SU-DHL-6 (cell line): ENCODE measurements around the gene RBM17.

Experiments used
- H2AFZ ChIP-seq: fragments of 200-600 bp; sonication (generic); 2 replicates; pipeline ENCODE4 v1.6.1; 2014; ENCODE audit warnings: low read depth, mild to moderate bottlenecking, moderate library complexity, mixed read lengths, antibody characterized with exemption, low read length; ENCODE audit not compliant: severe bottlenecking
- H3F3A ChIP-seq: fragments of 200-600 bp; shearing (Covaris generic); 2 replicates; pipeline ENCODE4 v1.6.0; 2016; ENCODE audit warnings: antibody characterized with exemption, mild to moderate bottlenecking; ENCODE audit not compliant: insufficient read depth
- H3K27ac ChIP-seq: fragments of 200-600 bp; sonication (generic); 2 replicates; pipeline ENCODE4 v1.5.1; 2016; ENCODE audit warnings: low read depth, mild to moderate bottlenecking, low read length, moderate library complexity, mixed read lengths
- H3K27me3 ChIP-seq: fragments of 200-600 bp; sonication (generic), shearing (Covaris generic); 2 replicates; pipeline ENCODE4 v1.6.0; 2014; ENCODE audit warnings: mild to moderate bottlenecking, low read length
- H3K36me3 ChIP-seq: fragments of 200-600 bp; sonication (generic); 2 replicates; pipeline ENCODE4 v1.6.1; 2014; ENCODE audit warnings: mild to moderate bottlenecking, low read length, mixed read lengths
- H3K4me2 ChIP-seq: fragments of 300-600, 200-600 bp; shearing (Covaris generic), sonication (generic); 2 replicates; pipeline ENCODE4 v1.6.0; 2014; ENCODE audit warnings: low read length, low read depth, mild to moderate bottlenecking; ENCODE audit not compliant: poor library complexity, severe bottlenecking
- H3K4me3 ChIP-seq: fragments of 200-600 bp; sonication (generic); 2 replicates; pipeline ENCODE4 v1.5.1; 2014; ENCODE audit warnings: antibody characterized with exemption, low read length, mild to moderate bottlenecking, mixed read lengths; ENCODE audit not compliant: insufficient read depth, poor library complexity, severe bottlenecking
- H3K79me2 ChIP-seq: fragments of 200-600 bp; sonication (generic); 2 replicates; pipeline ENCODE4 v1.6.1; 2014; ENCODE audit warnings: mild to moderate bottlenecking, low read length, moderate library complexity; ENCODE audit not compliant: insufficient read depth
- H3K9ac ChIP-seq: fragments of 200-600 bp; sonication (generic); 2 replicates; pipeline ENCODE4 v1.7.0; 2014; ENCODE audit warnings: mild to moderate bottlenecking, low read length
- H3K9me2 ChIP-seq: fragments of 200-600 bp; sonication (generic); replicated peaks from 2 replicates; pipeline ENCODE4 v1.6.1; 2014; ENCODE audit warnings: low read length; ENCODE audit not compliant: insufficient read depth
- H3K9me3 ChIP-seq: fragments of 200-600 bp; sonication (generic); 2 replicates; pipeline ENCODE4 v1.6.1; 2014; ENCODE audit warnings: low read length, mixed read lengths; ENCODE audit not compliant: insufficient read depth
- H4K20me1 ChIP-seq: fragments of 200-600 bp; sonication (generic); 2 replicates; pipeline ENCODE4 v1.6.1; 2014; ENCODE audit warnings: low read depth, mild to moderate bottlenecking, antibody characterized with exemption, low read length, moderate library complexity, mixed read lengths
- EZH2phosphoT487 ChIP-seq: fragments of 200-600 bp; sonication (generic), shearing (Covaris generic); conservative IDR thresholded peaks from 2 replicates; pipeline ENCODE4 v1.6.1; 2018; ENCODE audit warnings: mild to moderate bottlenecking, antibody characterized with exemption, low read length, moderate library complexity, mixed read lengths
- TF ChIP-seq, protein P1 (sequence below): fragments of 200-600 bp; sonication (generic); IDR thresholded peaks from one replicate; pipeline ENCODE4 v1.5.1; 2017; ENCODE audit warnings: antibody characterized with exemption, mild to moderate bottlenecking, low read length, moderate library complexity; ENCODE audit not compliant: insufficient read depth, poor library complexity, severe bottlenecking

Gene RBM17

GRCh38 chr10:6097063-6097462 is 8.2 kb downstream of the RBM17 start:
- Histone ChIP-seq H3F3A (peaks cover 9% of the 10 kb centered on the region; the same call in 1 of the 2 replicates), H3K36me3 (peaks cover 16% of the 10 kb centered on the region), H4K20me1 (peaks cover 28% of the 10 kb centered on the region; the same call in 1 of the 2 replicates), H2AFZ (no peak overlapping the region), H3K27ac (no peak overlapping the region), H3K79me2 (peaks cover 96% of the 10 kb centered on the region), H3K27me3 (no peaks in the 10 kb centered on the region), H3K4me3 (no peak overlapping the region), H3K9me3 (no peaks in the 10 kb centered on the region), H3K9me2 (no peaks in the 10 kb centered on the region), H3K4me2 (no peak overlapping the region), H3K9ac (no peak overlapping the region)
- no peak for TF ChIP-seq EZH2phosphoT487
- TF ChIP-seq, protein P1, sequence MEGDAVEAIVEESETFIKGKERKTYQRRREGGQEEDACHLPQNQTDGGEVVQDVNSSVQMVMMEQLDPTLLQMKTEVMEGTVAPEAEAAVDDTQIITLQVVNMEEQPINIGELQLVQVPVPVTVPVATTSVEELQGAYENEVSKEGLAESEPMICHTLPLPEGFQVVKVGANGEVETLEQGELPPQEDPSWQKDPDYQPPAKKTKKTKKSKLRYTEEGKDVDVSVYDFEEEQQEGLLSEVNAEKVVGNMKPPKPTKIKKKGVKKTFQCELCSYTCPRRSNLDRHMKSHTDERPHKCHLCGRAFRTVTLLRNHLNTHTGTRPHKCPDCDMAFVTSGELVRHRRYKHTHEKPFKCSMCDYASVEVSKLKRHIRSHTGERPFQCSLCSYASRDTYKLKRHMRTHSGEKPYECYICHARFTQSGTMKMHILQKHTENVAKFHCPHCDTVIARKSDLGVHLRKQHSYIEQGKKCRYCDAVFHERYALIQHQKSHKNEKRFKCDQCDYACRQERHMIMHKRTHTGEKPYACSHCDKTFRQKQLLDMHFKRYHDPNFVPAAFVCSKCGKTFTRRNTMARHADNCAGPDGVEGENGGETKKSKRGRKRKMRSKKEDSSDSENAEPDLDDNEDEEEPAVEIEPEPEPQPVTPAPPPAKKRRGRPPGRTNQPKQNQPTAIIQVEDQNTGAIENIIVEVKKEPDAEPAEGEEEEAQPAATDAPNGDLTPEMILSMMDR = no peak

- no peaks in the 10 kb centered on the region for H3K27me3 ChIP-seq
- no peak overlapping the region for H3K27ac ChIP-seq
- TF ChIP-seq, protein P1 = no peak
- TF ChIP-seq EZH2phosphoT487 = no peak
- peaks cover 91% of the 10 kb centered on the region for H3K79me2 ChIP-seq
- no peak overlapping the region for H3K9ac ChIP-seq
- peaks cover 24% of the 10 kb centered on the region for H3K36me3 ChIP-seq
- no peak overlapping the region for H3K4me3 ChIP-seq
- no peak overlapping the region for H3K4me2 ChIP-seq
- peaks cover 9% of the 10 kb centered on the region; the same call in 1 of the 2 replicates for H3F3A ChIP-seq
- H2AFZ ChIP-seq = no peak overlapping the region
- peaks cover 20% of the 10 kb centered on the region; the same call in 1 of the 2 replicates for H4K20me1 ChIP-seq
- no peaks in the 10 kb centered on the region for H3K9me2 ChIP-seq
- no peaks in the 10 kb centered on the region for H3K9me3 ChIP-seq
Measured at GRCh38 chr10:6098156-6098555, 9.3 kb downstream of the RBM17 start.

GRCh38 chr10:6100370-6100769 is 11.5 kb downstream of the RBM17 start:
- peaks cover 13% of the 10 kb centered on the region; the same call in 1 of the 2 replicates for H4K20me1 ChIP-seq
- no peaks in the 10 kb centered on the region for H3K27me3 ChIP-seq
- no peak overlapping the region for H2AFZ ChIP-seq
- peak overlapping the region; percentile 61; the same call in 1 of the 2 replicates for H3K27ac ChIP-seq
- peaks cover 36% of the 10 kb centered on the region for H3K36me3 ChIP-seq
- no peak overlapping the region for H3K4me3 ChIP-seq
- peaks cover 16% of the 10 kb centered on the region; the same call in 1 of the 2 replicates for H3F3A ChIP-seq
- H3K9me2 ChIP-seq = no peaks in the 10 kb centered on the region
- TF ChIP-seq EZH2phosphoT487 = no peak
- TF ChIP-seq, protein P1 = no peak
- no peaks in the 10 kb centered on the region for H3K9me3 ChIP-seq
- H3K79me2 ChIP-seq = peaks cover 87% of the 10 kb centered on the region
- H3K9ac ChIP-seq = no peak overlapping the region
- H3K4me2 ChIP-seq = peak overlapping the region; percentile 52
